Type B pancreatic cell (in vitro differentiated cells): ENCODE measurements around the gene DOK3. TPM values are rescaled to one million over a fixed set of nuclear protein-coding genes. Genes with fewer than 3 reads are reported as not detected.

ENCODE experiments used
- DNase-seq: peaks from one replicate; pipeline ENCODE4 v3.0.0; 2021; ENCODE audit warnings: mixed read lengths; ENCODE audit not compliant: unreplicated experiment; ENCODE audit errors: extremely low spot score
- H3K27ac Mint-ChIP-seq: 2 replicates; pipeline ENCODE4 v1.8.0; 2021; ENCODE audit warnings: mild to moderate bottlenecking, mixed read lengths
- H3K27me3 Mint-ChIP-seq: 2 replicates; pipeline ENCODE4 v1.8.0; 2021; ENCODE audit warnings: mixed read lengths
- H3K36me3 Mint-ChIP-seq: 2 replicates; pipeline ENCODE4 v1.8.0; 2021; ENCODE audit warnings: mixed read lengths
- H3K4me1 Mint-ChIP-seq: one replicate; pipeline ENCODE4 v1.8.0; 2021; ENCODE audit warnings: mixed read lengths; ENCODE audit not compliant: unreplicated experiment
- H3K4me3 Mint-ChIP-seq: 2 replicates; pipeline ENCODE4 v1.8.0; 2021; ENCODE audit warnings: mild to moderate bottlenecking, mixed read lengths
- H3K9me3 Mint-ChIP-seq: 2 replicates; pipeline ENCODE4 v1.8.0; 2021; ENCODE audit warnings: mixed read lengths
- total RNA-seq: library from RNA; stranded (reverse); gene quantifications from 2 replicates; pipeline ENCODE4 v1.2.1, GENCODE V29; 2021; ENCODE audit warnings: low replicate concordance
- TF ChIP-seq, protein P1 (sequence below): fragments of 200-600 bp; sonication (generic); conservative IDR thresholded peaks from 2 replicates; pipeline ENCODE4 v1.5.0; 2021; ENCODE audit warnings: antibody characterized with exemption, mild to moderate bottlenecking

Gene DOK3
- total RNA-seq, 1 donor from 2014 or later = 6.9 TPM

DNA sequence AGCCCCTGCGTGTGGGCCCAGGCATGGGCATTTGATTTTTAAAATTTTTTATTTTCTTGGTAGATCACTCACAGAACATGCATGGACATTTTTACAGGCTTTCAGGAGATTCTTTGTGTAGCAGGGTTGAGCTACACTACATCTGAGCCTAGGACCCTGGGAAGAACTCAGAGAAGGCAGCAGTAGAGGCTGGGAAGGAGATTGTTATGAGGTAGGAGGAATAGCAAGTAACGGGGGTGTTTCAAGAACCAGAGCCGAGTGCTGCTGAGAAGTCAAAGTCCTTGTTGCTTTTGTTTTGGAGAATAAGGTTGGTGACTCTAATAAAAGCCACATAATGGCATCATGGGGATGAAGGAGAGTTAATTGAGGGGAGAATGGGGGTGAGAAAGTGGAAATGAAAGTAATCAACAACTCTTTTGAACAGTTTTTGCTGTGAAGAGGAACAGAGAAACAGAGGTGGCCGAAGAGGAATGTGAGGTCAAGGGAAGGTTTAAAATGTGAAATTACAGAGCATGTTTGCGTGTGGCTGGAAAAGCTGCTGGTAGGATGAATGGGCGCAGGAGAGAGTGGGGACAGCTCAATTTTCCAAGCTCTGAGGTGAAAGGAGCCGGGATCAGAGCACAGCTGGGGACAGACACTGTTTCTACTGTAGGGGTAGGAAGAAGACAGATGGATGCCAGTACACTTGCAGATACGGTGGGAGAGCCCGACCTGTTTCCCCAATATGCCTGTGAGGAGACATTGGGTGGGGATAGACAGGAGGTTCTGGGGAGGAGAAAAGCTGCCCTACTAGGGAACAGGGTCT, 7.5 kb downstream of the DOK3 start:
- H3K4me3 Mint-ChIP-seq = no peak overlapping the region
- no peak for DNase-seq
- TF ChIP-seq, protein P1, sequence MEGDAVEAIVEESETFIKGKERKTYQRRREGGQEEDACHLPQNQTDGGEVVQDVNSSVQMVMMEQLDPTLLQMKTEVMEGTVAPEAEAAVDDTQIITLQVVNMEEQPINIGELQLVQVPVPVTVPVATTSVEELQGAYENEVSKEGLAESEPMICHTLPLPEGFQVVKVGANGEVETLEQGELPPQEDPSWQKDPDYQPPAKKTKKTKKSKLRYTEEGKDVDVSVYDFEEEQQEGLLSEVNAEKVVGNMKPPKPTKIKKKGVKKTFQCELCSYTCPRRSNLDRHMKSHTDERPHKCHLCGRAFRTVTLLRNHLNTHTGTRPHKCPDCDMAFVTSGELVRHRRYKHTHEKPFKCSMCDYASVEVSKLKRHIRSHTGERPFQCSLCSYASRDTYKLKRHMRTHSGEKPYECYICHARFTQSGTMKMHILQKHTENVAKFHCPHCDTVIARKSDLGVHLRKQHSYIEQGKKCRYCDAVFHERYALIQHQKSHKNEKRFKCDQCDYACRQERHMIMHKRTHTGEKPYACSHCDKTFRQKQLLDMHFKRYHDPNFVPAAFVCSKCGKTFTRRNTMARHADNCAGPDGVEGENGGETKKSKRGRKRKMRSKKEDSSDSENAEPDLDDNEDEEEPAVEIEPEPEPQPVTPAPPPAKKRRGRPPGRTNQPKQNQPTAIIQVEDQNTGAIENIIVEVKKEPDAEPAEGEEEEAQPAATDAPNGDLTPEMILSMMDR = no peak
- H3K36me3 Mint-ChIP-seq = no peaks in the 10 kb centered on the region
- no peaks in the 10 kb centered on the region for H3K9me3 Mint-ChIP-seq
- H3K4me1 Mint-ChIP-seq = peaks cover 32% of the 10 kb centered on the region
- peaks cover 15% of the 10 kb centered on the region for H3K27me3 Mint-ChIP-seq
- H3K27ac Mint-ChIP-seq = no peak overlapping the region

GRCh38 chr5:177500685-177501522, 8.7 kb downstream of the DOK3 start:
- TF ChIP-seq, protein P1 = peak; percentile 98
- H3K27ac Mint-ChIP-seq = peak overlapping the region; percentile 67
- peaks cover 32% of the 10 kb centered on the region for H3K4me1 Mint-ChIP-seq
- H3K27me3 Mint-ChIP-seq = peaks cover 15% of the 10 kb centered on the region
- no peaks in the 10 kb centered on the region for H3K36me3 Mint-ChIP-seq
- no peaks in the 10 kb centered on the region for H3K9me3 Mint-ChIP-seq
- H3K4me3 Mint-ChIP-seq = peak overlapping the region; percentile 57
- peak; percentile 92 for DNase-seq

GRCh38 chr5:177499842-177500241, 9.8 kb downstream of the DOK3 start:
- TF ChIP-seq, protein P1 = no peak
- H3K36me3 Mint-ChIP-seq = no peaks in the 10 kb centered on the region
- DNase-seq = no peak
- H3K27me3 Mint-ChIP-seq = peaks cover 15% of the 10 kb centered on the region
- H3K27ac Mint-ChIP-seq = no peak overlapping the region
- peak overlapping the region; percentile 35 for H3K4me3 Mint-ChIP-seq
- no peaks in the 10 kb centered on the region for H3K9me3 Mint-ChIP-seq
- peaks cover 32% of the 10 kb centered on the region for H3K4me1 Mint-ChIP-seq

- no peaks in the 10 kb centered on the region for H3K9me3 Mint-ChIP-seq
- TF ChIP-seq, protein P1 = no peak
- no peak for DNase-seq
- peaks cover 1% of the 10 kb centered on the region for H3K36me3 Mint-ChIP-seq
- H3K4me1 Mint-ChIP-seq = peaks cover 36% of the 10 kb centered on the region
- H3K27ac Mint-ChIP-seq = peak overlapping the region; percentile 73
- H3K27me3 Mint-ChIP-seq = peaks cover 15% of the 10 kb centered on the region
- H3K4me3 Mint-ChIP-seq = peak overlapping the region; percentile 87
Measured at GRCh38 chr5:177498013-177498787, 11.4 kb downstream of the DOK3 start.

- DNase-seq = peak; percentile 97
- peaks cover 8% of the 10 kb centered on the region for H3K36me3 Mint-ChIP-seq
- TF ChIP-seq, protein P1 = peak; percentile 34
- H3K4me1 Mint-ChIP-seq = peaks cover 39% of the 10 kb centered on the region
- peak within 1 kb of the TSS; percentile 86 for H3K27ac Mint-ChIP-seq
- H3K4me3 Mint-ChIP-seq = peak within 1 kb of the TSS; percentile 87
- no peaks in the 10 kb centered on the region for H3K9me3 Mint-ChIP-seq
- peaks cover 15% of the 10 kb centered on the region for H3K27me3 Mint-ChIP-seq
Measured at GRCh38 chr5:177497292-177498012, 12.2 kb downstream of the DOK3 start, which contains the start of gene PDLIM7. Gene PDLIM7, minus strand, starts transcription at chr5:177497604. Its CDS starts 1,092 bp downstream, at chr5:177496512.
